CD4-positive, alpha-beta T cell treated with Interleukin-10 for 1 hour (primary cell): Measurements from ENCODE around the gene MEGF9.

Experiments used
- DNase-seq: peaks from one replicate; pipeline ENCODE4 v3.0.0-alpha.2; 2020

The MEGF9 gene

DNA sequence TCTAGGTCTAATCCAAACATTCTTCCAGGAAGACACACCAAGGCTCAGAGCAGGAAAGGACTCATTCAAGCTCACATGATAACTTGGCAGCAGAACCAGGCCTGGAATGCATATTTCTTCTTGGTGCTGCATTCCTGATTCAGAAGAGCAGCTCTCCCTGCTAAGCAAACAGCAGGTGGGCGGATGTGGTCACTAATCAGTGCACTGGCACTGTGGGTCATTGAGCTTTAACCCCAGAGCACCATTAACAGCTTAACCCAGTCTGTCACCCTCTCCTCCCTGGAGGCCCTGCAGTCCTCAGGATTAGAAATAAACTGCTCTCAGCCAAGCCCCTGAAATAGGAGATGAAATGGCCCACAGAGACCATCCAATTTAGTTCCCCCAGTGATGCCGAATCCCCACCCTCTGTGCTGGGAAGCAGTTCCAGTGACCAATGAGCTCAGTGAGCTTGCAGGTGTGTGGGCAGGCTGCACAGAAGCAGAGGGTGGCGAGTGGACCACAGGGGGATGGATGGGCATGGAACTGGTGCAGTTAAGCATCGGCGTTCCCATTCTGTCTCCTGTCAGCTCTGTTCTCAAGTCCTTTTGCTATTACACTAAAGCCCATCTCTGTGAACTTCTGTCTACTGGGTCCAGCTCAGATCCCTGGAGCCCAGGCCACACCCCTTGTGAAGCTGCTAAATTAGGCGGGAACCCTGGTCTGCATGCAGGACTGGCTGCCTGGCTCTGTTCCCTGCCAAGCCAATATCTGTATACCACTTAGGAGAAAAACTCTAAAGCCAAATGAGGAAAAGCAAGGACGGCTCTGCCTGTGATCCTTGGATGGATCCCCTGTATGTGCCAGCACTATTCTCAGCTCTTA lies 16.6 kb upstream of the MEGF9 start:
- DNase-seq: no peak

DNA sequence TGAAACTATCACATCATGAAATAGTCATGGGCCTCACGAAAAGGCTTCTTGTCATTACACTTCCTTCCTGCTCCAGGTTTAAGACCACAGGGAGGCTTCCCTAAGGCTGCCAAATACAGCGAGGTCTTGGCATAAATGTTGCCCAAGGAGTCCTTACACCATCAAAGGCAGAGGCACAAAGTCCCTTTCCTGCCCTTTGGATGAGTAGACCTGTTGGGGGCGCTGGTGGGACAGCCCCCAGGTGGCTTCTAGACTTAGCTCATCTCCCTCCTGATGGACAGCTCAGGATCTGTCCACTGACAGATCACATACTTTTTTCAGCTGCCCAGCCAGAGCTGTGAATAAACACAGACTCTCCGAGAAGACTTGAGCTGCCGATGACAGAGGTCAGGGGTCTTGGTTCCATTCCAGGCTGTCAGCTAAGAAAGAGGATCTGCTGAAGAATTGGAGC lies 15.5 kb upstream of the MEGF9 start:
- no peak for DNase-seq

DNA sequence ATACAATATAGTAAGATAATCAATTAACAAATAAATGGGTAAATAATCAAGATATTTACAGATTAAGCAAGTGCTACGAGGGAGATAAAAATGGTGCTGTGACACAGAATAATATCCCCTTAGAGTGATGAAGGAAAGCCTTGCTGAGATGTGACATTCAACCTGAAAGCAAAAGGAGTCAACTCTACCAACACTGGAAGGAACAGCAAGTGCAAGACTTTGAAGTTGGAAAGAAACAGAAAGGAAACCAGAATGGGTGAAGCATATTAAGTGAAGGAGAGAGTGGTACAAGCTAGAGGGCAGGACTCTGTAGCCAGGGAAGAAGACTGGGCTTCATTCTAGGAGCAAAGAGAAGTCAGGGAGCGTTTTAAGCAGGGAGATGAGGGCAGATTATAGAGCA lies 12.2 kb upstream of the MEGF9 start:
- DNase-seq: no peak

DNA sequence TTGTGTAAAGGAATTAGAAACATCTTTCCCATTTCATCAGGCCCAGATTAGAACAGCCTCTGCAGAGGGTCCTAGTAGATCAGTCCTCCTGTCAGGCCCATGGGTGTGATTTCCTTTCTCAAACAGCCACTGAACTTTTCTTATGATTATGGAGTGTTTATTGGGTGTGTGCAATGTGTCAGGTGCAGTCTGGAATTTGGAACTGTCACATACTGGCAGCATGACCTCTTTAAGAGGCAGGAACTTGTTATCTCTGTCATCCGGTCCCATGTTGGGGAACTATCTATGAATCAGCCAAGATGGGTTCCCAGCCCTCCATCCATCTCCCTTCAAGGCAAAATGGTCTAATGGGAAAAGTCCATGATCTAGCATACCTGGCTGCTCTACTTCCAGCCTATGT lies 11.6 kb upstream of the MEGF9 start:
- DNase-seq: no peak

DNA sequence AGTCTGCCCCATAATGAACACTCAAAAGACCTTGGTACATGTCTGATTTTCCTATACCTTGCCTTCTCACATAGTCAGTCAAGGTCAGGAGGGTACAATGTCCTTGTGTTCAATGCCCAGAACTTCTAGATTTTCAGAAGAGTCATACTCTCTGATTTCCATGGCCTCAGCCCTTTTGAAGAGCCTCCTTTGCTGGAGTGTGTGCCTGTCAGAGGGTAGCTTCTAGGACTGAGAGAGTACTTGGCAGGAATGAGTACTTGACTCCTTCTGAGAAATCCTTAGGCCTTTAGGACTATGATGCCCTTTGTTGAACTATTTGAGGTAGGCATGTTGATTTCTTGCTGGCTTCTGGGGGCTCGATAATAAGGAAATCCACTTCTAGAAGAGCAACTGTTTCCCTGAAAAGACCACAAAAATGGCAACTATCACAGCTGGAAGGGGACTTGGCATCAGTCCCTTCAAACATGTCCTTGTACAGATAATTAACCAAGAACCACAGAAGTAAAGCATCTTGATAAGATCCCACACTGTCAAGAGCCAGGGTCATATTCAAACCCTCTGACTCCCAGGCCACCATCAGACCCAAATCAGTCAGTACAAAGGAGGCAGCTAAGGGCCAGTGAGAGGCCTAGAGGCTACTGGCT lies 10.6 kb upstream of the MEGF9 start:
- no peak for DNase-seq

DNA sequence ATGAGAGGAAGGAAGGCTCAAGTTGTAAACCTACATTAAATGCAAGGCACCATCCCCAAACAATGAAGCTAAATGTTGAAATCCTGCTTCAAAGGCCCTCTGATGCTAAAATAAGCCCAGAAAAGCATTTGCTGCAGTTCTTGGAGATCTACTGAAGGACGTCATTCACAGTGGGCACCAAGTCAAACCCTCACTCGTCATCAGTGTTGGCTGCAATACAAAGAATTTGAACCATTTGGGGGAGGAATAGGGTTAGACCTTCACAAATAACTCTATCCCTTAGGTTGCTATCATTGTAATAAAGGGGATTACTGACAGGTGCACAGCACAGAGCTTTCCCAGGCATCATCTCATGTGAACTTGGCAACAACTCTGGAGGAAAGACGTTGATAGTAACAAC lies 9.3 kb upstream of the MEGF9 start:
- DNase-seq: no peak

DNA sequence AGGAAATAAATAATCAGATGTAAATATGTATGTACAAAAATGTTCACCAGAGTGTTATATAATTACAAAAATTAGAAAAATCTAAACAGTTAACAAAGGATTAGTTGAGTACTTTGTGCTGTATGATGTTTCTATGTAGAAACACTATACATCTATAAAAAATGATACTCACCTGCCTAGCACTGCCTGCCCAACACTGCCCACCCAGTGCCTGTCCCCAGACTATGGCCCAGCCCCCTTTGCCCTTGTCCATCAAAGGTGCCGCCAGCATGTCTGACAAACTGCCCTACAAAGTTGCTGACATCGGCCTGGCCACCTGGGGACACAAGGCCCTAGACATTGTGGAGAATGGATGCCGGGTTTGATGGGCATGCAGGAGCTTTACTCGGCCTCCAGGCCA lies 6.1 kb upstream of the MEGF9 start:
- DNase-seq: no peak

DNA sequence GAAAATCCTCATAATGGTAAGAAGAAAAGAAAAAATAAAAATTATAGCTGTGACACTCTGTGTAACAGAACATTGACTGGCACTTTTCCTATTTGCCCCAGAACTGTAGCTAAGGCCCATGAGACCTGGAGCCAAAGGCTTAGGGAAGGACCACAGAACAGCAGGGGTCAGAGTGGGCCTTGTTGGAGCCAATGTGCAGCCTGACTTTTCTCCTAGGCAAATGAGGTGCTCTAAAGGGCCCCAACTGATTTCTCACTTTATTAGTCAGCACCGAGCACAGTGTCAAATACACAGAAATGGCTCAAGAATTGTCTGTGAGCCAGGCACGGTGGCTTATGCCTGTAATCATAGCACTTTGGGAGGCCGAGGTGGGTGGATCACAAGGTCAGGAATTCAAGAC lies 4.0 kb upstream of the MEGF9 start:
- DNase-seq: no peak

DNA sequence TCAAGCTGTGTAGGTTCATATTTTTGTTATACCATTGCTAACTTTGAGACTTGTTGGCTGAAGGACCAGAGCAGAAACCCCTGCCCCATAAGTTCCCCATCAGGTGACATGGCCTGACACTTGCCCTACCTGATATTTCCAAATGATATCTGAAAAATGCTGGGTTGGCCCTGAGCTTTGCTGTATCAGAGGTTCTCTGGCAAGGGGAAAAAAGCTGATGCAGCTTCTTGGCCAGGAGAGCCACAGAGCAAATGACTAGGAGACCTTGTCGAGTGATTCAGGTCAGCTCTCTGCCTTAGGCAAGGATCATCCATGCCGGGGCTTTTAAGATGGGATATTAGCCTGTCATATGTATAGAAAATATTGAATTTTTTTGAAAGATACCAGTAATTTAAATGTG lies 2.9 kb upstream of the MEGF9 start:
- no peak for DNase-seq

DNA sequence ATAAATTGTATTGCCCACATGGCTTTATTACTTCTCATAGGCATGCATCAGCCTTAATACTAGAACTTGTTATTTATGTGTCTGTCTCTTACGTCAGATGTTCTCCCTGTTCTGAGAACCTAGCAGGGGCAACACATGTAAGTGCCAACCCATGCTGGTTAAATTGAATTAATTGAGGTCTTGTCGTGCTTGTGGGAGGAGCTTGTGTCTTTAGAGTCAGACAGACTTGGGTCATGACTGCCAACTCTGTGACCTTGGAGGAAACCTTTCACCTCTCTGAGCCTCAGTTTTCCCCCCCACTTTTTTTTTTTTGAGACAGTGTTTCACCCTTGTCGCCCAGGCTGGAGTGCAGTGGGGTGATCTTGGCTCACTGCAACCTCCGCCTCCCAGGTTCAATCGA lies 2.2 kb upstream of the MEGF9 start:
- no peak for DNase-seq

DNA sequence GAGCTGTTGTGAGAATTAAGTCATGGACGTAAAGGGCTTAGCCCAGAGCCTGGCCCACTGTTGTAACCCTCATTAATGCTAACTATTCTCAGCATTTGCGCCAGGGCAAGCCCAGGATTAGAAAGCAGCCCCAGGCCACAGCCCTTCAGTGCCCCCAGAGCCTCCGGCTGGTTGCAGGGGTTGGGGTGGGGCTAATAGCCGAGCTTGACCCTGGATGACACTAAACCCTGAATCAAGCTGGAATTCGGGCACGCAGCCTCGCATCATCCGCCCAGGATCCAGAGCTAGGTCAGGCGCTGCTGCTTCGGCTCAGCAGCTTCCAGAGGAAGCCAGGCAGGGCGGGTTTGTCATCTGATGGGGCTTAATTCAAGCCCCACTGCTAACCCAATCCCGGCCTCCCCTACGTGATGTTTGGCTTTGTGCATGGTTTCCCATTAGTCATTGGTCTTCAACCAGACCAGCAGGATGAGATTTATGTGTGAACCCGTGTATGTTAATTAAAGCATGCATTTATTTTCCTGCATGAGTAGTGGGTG lies 1.2 kb upstream of the MEGF9 start:
- DNase-seq: no peak

DNA sequence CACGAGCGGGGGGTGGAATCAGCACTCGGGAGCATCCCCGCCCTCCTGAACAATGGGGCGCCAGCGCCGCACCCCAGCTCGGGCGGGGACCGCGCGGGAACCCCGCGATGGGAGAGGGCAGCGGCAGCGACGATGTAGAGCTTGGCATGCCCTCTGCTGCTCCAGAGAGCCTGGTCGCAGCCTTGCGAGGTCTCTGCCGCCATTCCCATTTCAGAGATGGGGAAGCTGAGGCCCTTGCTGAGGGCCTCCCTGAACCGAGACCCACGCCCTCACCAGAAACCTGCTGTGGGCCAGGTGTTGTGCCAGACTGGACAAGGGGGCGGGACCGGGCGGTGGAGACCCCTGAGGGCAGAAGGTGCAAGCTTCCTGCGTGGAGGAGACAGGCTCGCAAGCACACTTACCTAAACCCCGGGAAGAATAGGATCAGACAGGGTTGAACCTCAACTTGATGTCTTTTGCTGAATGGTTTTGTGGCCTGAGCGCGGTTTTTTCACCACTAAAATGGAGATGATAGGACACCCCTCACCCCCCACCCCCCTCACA lies 647 bp upstream of the MEGF9 start:
- DNase-seq: no peak

DNA sequence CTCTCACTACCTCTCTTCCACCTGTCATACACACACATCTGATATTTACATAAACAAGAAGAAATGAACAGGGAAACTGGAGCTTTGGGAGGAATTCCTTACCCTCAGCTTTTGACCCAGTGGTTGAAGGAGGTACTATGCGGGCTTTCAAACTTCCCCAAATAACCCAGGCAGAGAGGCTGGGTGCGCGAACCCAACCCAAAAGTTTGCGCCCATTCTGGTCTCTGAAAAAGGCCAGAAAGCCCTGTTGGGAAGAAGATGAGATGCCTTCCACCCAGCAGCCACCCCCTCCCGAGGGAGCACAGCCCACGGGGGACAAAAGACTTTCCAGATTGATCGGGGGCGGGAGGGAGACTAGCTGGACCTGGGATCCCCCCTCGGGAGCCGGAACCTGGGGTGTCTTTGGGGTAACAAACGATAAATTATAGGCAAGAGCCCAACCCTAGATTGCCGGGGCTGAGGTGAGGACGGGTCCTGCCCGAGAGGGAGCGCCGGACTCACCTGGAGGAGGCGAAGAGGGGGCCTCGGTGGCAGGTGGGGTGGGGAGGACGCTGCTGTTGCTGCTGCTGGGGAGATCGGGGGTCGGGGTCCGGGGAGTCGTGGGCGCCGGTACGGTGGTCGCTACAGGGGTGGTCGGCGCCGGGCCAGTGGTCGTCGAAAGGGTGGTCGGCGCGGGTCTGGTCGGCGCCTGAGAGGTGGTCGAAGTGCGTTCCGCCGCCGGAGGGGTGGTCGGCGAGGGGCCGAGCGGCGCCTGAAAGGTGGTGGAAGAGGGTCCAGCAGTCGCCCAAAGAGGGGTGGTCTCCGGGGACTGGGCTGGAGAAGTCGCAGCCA lies 798 bp downstream of the MEGF9 start:
- DNase-seq: peak; percentile 16

DNA sequence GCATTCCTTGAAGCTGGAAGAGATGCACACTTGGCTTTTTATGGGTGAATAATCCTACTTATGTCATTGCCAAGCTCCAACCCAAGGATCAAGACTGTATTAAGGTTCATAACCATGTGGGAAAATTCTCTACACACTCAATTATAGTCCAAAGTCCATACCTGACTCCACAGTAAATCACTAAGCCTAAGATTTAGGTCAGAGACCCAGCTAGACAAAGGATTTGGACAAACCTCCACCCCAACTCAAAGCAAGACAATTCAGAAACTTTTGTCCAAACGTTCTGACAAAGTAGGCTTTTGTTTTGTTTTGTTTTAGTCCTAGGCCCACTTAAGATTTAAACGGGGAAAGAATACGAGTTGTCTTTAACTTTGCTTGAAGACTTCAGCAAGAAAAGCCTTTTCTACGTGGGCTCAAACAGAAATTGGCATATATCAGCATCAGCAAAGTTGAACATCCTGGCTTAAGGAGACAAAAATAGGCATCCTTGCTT lies 1.7 kb downstream of the MEGF9 start:
- DNase-seq: no peak

DNA sequence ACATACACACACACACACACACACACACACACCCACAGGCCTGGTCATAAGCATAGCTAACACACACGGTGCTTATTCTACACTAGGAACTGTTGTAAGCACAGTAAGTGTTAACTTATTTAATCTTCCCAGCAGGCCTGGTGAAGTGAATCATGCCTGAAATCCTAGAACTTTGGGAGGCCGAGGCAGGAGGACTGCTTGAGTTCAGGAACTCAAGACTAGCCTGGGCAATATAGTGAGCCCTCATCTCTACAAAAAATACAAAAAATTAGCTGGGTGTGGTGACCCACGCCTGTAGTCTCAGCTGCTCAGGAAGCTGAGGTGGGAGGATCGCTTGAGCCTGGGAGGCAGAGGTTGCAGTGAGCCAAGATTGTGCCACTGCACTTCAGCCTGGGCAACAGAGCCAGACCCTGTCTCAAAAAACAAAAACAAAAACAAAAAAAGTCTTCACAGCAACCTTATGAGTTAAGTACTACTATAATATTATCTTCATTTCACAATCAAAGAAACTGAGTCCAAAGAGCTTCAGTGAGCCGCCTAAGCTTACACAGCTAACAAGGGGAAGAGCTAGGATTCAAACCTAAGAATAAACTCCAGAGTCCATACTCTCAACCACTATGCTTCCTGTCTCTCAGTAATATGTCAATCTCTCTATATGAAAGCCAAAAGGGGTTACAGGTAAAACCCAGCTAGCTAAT lies 2.3 kb downstream of the MEGF9 start:
- peak; percentile 37 for DNase-seq

DNA sequence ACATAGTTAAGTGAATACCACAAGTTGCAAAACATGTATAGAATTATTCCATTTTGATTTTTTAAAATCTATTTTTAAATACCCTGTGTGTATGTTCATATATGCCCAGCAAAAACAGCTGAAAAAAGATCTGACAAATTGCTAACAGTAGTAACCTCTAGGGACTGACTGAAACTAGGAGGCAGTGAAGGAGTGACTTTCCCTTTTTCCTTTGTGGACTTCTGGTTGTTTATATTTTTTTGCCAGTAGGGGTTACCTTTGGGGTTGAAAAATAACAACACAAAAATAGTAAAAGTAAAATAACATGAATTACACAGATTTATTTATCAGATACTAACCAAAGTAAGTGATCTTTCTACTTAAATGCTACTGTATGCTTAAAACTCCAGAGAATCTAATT lies 2.9 kb downstream of the MEGF9 start:
- no peak for DNase-seq

DNA sequence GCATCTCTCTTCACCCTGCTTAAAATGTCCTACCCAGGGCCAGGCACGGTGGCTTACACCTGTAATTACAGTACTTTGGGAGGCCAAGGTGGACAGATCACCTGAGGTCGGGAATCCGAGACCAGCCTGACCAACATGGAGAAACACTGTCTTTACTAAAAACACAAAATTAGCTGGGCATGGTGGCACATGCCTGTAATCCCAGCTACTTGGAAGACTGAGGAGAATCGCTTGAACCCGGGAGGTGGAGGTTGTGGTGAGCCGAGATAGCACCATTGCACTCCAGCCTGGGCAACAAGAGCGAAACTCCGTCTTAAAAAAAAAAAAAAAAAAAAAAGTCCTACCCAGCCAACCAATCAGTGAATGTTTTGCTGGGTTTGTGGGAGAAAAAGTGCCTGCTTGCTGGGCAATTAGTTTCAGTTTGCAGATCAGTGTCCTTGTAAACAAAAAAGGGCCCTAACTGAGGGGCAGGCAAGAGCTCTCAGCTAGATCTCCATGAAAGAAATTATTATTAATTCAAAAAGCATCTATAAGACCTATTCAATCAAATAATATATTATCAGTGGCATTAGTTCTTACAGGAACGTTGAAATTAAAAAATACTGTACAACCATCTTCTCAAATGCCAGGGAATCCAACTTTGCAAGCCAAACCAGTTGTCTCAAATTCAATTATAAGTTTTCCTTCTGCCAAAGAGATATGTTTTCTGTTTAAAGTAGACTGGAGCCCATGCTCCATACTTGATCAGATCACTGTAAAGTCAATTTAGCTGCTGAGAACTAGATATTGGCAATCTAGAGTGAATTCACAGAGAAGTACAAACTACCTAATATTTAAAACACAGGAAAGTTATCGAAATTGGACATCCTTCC lies 3.9 kb downstream of the MEGF9 start:
- DNase-seq: peak; percentile 73

DNA sequence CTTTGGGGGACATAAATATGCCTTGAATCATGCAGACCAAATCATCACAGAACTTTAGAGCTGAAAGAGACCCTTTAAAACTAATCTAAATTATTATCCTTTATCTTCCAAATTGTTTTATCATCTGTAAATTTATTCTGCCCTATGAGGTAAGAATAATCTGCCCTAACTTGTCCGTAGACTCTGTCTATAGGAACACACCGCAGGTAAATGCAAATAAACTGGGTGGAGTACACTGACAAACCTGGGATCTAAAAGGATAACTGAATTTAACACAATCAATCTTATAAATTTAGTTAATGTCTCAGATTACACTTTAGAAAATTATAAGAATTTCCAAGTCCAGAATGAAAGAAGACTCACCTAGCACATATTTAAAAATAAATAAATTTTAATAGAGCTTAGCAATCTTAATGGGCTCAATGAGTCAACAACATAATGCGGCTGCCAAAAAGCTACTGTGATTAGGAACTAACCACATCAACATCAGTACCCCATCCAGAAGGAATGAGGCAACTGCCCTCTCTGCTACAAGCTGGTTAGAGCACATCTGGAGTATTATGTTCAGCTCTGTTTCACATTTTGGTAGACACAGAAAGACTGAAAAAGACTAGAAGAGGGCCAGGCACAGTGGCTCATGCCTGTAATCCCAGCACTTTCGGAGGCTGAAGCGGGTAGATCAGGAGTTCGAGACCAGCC lies 5.6 kb downstream of the MEGF9 start:
- DNase-seq: no peak

DNA sequence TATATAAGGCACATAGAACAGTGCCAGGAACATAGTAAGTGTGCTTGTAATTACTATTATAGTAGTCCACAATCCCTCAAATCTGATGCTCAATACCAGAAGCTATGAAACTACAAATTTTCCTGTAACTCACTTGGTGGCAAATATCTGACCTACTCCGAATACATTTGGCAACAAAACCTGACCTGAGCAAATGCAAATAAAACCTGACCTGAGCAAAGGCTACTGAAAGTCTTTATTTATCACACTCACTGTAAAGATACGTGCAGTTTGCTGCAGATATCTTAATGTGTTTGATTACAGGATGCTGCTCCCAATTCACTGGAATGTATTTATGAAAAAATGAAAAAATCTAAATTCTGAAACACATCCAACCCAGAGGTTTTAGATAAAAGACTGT lies 7.1 kb downstream of the MEGF9 start:
- DNase-seq: no peak

DNA sequence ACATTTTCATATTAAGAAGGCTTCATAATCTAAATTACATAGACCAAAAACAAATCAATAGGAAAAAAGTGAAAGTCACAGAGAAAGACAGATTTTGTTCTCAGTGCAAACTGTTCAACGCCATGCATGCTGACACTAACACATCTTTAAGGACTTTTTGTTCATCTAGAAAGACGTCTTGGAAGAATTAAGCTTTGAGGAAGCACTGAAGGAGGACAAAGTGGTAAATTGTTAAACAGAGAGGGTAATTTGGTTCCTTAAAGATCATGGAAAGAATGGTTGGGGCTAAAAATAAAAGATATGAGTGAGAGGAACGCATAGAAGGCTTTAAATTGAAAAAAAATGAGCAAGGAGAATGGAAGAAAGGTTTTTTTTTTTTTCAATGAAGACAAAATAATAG lies 9.1 kb downstream of the MEGF9 start:
- DNase-seq: no peak

DNA sequence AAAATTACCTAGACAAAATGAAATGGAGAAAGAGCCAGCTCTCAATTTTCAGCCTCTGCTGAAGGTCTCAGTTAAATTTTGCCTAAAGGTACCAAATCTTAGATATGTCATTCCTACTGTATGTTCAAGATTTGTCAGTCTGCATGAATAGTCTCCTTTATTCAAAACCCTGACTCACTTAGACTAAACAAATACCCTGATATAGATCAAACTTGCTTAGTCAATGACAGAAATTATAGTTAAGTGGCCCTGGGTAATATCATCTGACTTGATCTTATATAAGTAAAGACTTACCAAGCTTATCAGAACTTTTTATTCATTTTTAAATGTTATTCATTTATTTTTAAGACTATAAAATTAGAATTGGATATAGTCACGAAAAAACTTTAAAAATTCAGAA lies 12.2 kb downstream of the MEGF9 start:
- no peak for DNase-seq
